A673 (cell line): Measurements from ENCODE around the gene HOXA3. TPM values are rescaled to one million over a fixed set of nuclear protein-coding genes. Genes with fewer than 3 reads are reported as not detected.

Experiments
- BruUV-seq: library from RNA; stranded (reverse); fragments of 400-500 nt; replicated peaks from 2 replicates; lab custom pipeline; 2021; lab: Mats Ljungman, UMichigan
- CTCF ChIA-PET: fragments of 300-600 bp; sonication (Branson Sonifier 250); formaldehyde crosslinking; loops from one replicate; lab custom pipeline; 2022; ENCODE audit warnings: antibody characterized with exemption; lab: Charles Lee
- POLR2A ChIA-PET: fragments of 300-600 bp; sonication (Branson Sonifier 250); formaldehyde crosslinking; loops from one replicate; lab custom pipeline; 2022; ENCODE audit warnings: antibody characterized with exemption; ENCODE audit not compliant: low non-redundant PET; lab: Charles Lee
- DNase-seq: peaks from one replicate; pipeline ENCODE4 v3.0.0-alpha.2; 2015; ENCODE audit warnings: low spot score
- H3K27ac ChIP-seq: fragments of 200-600 bp; sonication (generic); 2 replicates; pipeline ENCODE4 v1.5.1; 2016; ENCODE audit warnings: mixed run types, low read depth, mild to moderate bottlenecking, mixed read lengths, antibody characterized with exemption, low read length; ENCODE audit not compliant: poor library complexity, severe bottlenecking
- H3K27me3 ChIP-seq: fragments of 200-600 bp; sonication (generic); replicated peaks from 2 replicates; pipeline ENCODE4 v1.6.1; 2017; ENCODE audit warnings: mixed run types, low read depth, mild to moderate bottlenecking, mixed read lengths, antibody characterized with exemption, low read length; ENCODE audit not compliant: insufficient read depth, poor library complexity
- H3K36me3 ChIP-seq: fragments of 200-600 bp; sonication (generic); 2 replicates; pipeline ENCODE4 v1.6.1; 2016; ENCODE audit warnings: mixed run types, mild to moderate bottlenecking, mixed read lengths, antibody characterized with exemption, low read length; ENCODE audit not compliant: insufficient read depth, poor library complexity, severe bottlenecking
- H3K4me1 ChIP-seq: fragments of 200-600 bp; sonication (generic); 2 replicates; pipeline ENCODE4 v1.6.1; 2017; ENCODE audit warnings: mixed run types, mild to moderate bottlenecking, mixed read lengths, antibody characterized with exemption, low read length; ENCODE audit not compliant: insufficient read depth, poor library complexity, severe bottlenecking
- H3K4me3 ChIP-seq: fragments of 200-600 bp; sonication (generic); 2 replicates; pipeline ENCODE4 v1.5.1; 2016; ENCODE audit warnings: low read depth, mixed run types, mild to moderate bottlenecking, mixed read lengths, low read length; ENCODE audit not compliant: poor library complexity, severe bottlenecking
- H3K9me3 ChIP-seq: fragments of 200-600 bp; sonication (generic); 2 replicates; pipeline ENCODE4 v1.6.1; 2016; ENCODE audit warnings: mixed run types, low read depth, mild to moderate bottlenecking, mixed read lengths, antibody characterized with exemption, low read length; ENCODE audit not compliant: poor library complexity, severe bottlenecking
- EZH2 ChIP-seq: fragments of 200-600 bp; sonication (generic); IDR thresholded peaks from 2 replicates; pipeline ENCODE4 v1.6.1; 2017; ENCODE audit warnings: borderline replicate concordance, low read depth, mild to moderate bottlenecking, mixed read lengths, antibody characterized with exemption, low read length; ENCODE audit not compliant: poor library complexity, severe bottlenecking
- intact Hi-C: fragments of 100-400 bp; cut with micrococcal nuclease; formaldehyde crosslinking; loops from one replicate; pipeline ENCODE4 v1.10.0; 2022; ENCODE audit not compliant: unreplicated experiment
- microRNA-seq: library from miRNA; unstranded; fragments of <30 nt; microRNA quantifications from one replicate; pipeline ENCODE4 v1.2.0, GENCODE V29; 2021
- total RNA-seq: library from RNA; stranded (reverse); gene quantifications from 2 replicates; pipeline ENCODE4 v1.2.3, GENCODE V29; 2021
- TF ChIP-seq, protein P1 (sequence below): fragments of 300-800, 200-600 bp; sonication (generic); conservative IDR thresholded peaks from 2 replicates; pipeline ENCODE4 v1.5.1; 2017; ENCODE audit warnings: low read depth, mild to moderate bottlenecking, antibody characterized with exemption, low read length, moderate library complexity, mixed read lengths

Gene HOXA3
- total RNA-seq, 1 experiment from 2014 or later = not detected

DNA sequence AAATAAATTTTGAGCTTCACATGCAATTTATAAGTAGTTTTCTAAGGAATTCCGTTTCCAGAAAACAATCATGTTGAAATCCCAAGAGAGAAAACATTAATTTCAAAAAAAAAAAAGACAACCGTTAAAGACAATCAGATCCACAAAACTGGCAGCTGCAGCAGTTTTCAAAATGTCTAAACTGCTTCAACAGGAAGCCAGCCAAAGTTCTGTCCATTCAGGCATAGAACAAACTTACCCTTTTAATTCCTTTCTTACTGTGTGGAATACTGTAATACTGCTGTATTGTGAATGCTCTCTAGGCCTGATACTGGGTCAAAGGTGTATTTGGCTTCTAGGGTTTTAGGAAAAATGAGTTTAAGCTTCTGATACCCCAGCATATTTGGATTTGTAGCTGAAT lies 88.2 kb downstream of the HOXA3 start:
- no TSS peak for BruUV-seq
- Histone ChIP-seq H3K9me3 (no peaks in the 10 kb centered on the region), H3K36me3 (no peaks in the 10 kb centered on the region), H3K4me3 (no peak overlapping the region), H3K4me1 (no peaks in the 10 kb centered on the region), H3K27ac (no peak overlapping the region), H3K27me3 (peaks cover 20% of the 10 kb centered on the region)
- ChIA-PET POLR2A (no interaction called here), CTCF (no interaction called here)
- TF ChIP-seq, protein P1, sequence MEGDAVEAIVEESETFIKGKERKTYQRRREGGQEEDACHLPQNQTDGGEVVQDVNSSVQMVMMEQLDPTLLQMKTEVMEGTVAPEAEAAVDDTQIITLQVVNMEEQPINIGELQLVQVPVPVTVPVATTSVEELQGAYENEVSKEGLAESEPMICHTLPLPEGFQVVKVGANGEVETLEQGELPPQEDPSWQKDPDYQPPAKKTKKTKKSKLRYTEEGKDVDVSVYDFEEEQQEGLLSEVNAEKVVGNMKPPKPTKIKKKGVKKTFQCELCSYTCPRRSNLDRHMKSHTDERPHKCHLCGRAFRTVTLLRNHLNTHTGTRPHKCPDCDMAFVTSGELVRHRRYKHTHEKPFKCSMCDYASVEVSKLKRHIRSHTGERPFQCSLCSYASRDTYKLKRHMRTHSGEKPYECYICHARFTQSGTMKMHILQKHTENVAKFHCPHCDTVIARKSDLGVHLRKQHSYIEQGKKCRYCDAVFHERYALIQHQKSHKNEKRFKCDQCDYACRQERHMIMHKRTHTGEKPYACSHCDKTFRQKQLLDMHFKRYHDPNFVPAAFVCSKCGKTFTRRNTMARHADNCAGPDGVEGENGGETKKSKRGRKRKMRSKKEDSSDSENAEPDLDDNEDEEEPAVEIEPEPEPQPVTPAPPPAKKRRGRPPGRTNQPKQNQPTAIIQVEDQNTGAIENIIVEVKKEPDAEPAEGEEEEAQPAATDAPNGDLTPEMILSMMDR = no peak
- TF ChIP-seq EZH2 = no peak
- DNase-seq = no peak
- intact Hi-C loops = no loop called here

- Histone ChIP-seq H3K4me3 (no peak overlapping the region), H3K4me1 (no peaks in the 10 kb centered on the region), H3K27me3 (peaks cover 22% of the 10 kb centered on the region), H3K36me3 (no peaks in the 10 kb centered on the region), H3K9me3 (no peaks in the 10 kb centered on the region), H3K27ac (no peak overlapping the region)
- no TSS peak for BruUV-seq
- ChIA-PET CTCF (no interaction called here), POLR2A (interaction anchor here (0.7 kb wide), 1 partner anchor 11 kb away, joined by 4 read pairs; no protein-coding TSS in a partner anchor)
- intact Hi-C loops = no loop called here
- no peak for TF ChIP-seq EZH2
- TF ChIP-seq, protein P1 = no peak
- DNase-seq = no peak
These were observed 89.4 kb downstream of the HOXA3 start for GRCh38 chr7:27062946-27063345.

Small RNA genes within 50 kb of the gene (microRNA-seq; reads per million reads assigned to microRNA genes)
- gene MIR196B = 26.7 reads per million, percentile 47 among the genes with 10 or more reads in this experiment

Other genes with a start within 250 kb of the HOXA3 start
- gene HOXA1, start 56.6 kb downstream of the HOXA3 start, total RNA-seq = not detected in 2 replicates
- gene HOXA2, start 49.9 kb downstream of the HOXA3 start, total RNA-seq = not detected in 2 replicates
- gene HOXA4, start 21.8 kb downstream of the HOXA3 start, total RNA-seq = not detected in 2 replicates
- not detected in 2 replicates for gene HOXA5, start 8.9 kb downstream of the HOXA3 start, total RNA-seq
- gene HOXA6, start 4.8 kb downstream of the HOXA3 start, total RNA-seq = not detected in 2 replicates
- gene HOXA7, start 4.1 kb upstream of the HOXA3 start, total RNA-seq = 0.56 and 1.5 TPM in 2 replicates
- gene HOXA9, start 13.0 kb upstream of the HOXA3 start, total RNA-seq = not detected in 2 replicates
- not detected in 2 replicates for gene HOXA10, start 21.7 kb upstream of the HOXA3 start, total RNA-seq
- not detected in 2 replicates for gene HOXA11, start 32.6 kb upstream of the HOXA3 start, total RNA-seq
- not detected in 2 replicates for gene HOXA13, start 47.5 kb upstream of the HOXA3 start, total RNA-seq
- not detected in 2 replicates for gene EVX1, start 90.2 kb upstream of the HOXA3 start, total RNA-seq